ENCODE measurements around the gene DCLK1.

GRCh38 chr13:36086117-36086516, 45.1 kb downstream of the DCLK1 start:
- TF ChIP-seq POLR2A (IDR thresholded peaks at IDR 0.05) (no peak), CTCF (IDR thresholded peaks at IDR 0.05 in 8 of 11, conservative IDR thresholded peaks at IDR 0.05 in 3 of 11) (no peak), POLR2AphosphoS5 (IDR thresholded peaks at IDR 0.05) (no peak)

All from spleen (tissue), 7 donors.